CD4-positive, alpha-beta memory T cell (primary cell): ENCODE measurements around the gene NDC1. TPM values are rescaled to one million over a fixed set of nuclear protein-coding genes. Genes with fewer than 3 reads are reported as not detected.
"Not testable (repeated sequence)": the region's sequence is repeated elsewhere in the genome, so short reads cannot be mapped to it uniquely, and the experiment has no call there.

Experiments used
- CTCF ChIA-PET: fragments of 350-600 bp; sonication (Branson Sonifier 250); formaldehyde crosslinking; loops from one replicate; lab custom pipeline; 2021; ENCODE audit warnings: inconsistent platforms; ENCODE audit not compliant: partially characterized antibody; lab: Charles Lee
- POLR2A ChIA-PET: fragments of 350-600 bp; sonication (Branson Sonifier 250); formaldehyde crosslinking; loops from one replicate; lab custom pipeline; 2021; ENCODE audit not compliant: partially characterized antibody; lab: Charles Lee
- DNase-seq, 5 donors: peaks; one replicate each; pipeline versions ENCODE4 v3.0.0 to v3.0.0-alpha.2; 2020 to 2022; ENCODE audit warnings: mixed read lengths in 1 of 5
- H3K27ac ChIP-seq: one replicate; pipeline ENCODE4 v1.7.0; 2013; ENCODE audit warnings: low read depth, low read length
- H3K27me3 ChIP-seq: 2 replicates; pipeline ENCODE4 v1.7.0; 2013; ENCODE audit warnings: mild to moderate bottlenecking, low read length, moderate library complexity; ENCODE audit not compliant: insufficient read depth
- H3K36me3 ChIP-seq: 2 replicates; pipeline ENCODE4 v1.7.0; 2013; ENCODE audit warnings: mild to moderate bottlenecking, low read length, moderate library complexity; ENCODE audit not compliant: insufficient read depth
- H3K4me1 ChIP-seq: 2 replicates; pipeline ENCODE4 v1.7.0; 2013; ENCODE audit warnings: mild to moderate bottlenecking, low read length, moderate library complexity; ENCODE audit not compliant: insufficient read depth
- H3K4me3 ChIP-seq, 2 donors: one replicate each; pipeline ENCODE4 v1.7.0; 2013; ENCODE audit warnings: low read length in 2 of 2, mild to moderate bottlenecking in 1 of 2
- H3K9me3 ChIP-seq, 2 donors: one replicate each; pipeline ENCODE4 v1.7.0; 2013; ENCODE audit warnings: low read length in 2 of 2, control low read depth in 1 of 2; ENCODE audit not compliant: control insufficient read depth in 1 of 2
- H3K27ac Mint-ChIP-seq, 7 donors: one replicate each; pipeline ENCODE4 v1.8.0; 2020 to 2021; ENCODE audit warnings: mixed read lengths in 7 of 7, mild to moderate bottlenecking in 6 of 7, inconsistent platforms in 3 of 7, moderate library complexity in 3 of 7
- H3K27me3 Mint-ChIP-seq, 2 donors: one replicate each; pipeline ENCODE4 v1.8.0; 2020 to 2021; ENCODE audit warnings: mixed read lengths in 2 of 2
- H3K36me3 Mint-ChIP-seq, 2 donors: one replicate each; pipeline ENCODE4 v1.8.0; 2020 to 2021; ENCODE audit warnings: mixed read lengths in 2 of 2, inconsistent platforms in 1 of 2, mild to moderate bottlenecking in 1 of 2
- H3K4me1 Mint-ChIP-seq, 4 donors: one replicate each; pipeline ENCODE4 v1.8.0; 2020 to 2021; ENCODE audit warnings: mixed read lengths in 4 of 4, mild to moderate bottlenecking in 1 of 4
- H3K4me3 Mint-ChIP-seq, 8 donors: one replicate each; pipeline ENCODE4 v1.8.0; 2020 to 2021; ENCODE audit warnings: mixed read lengths in 8 of 8, mild to moderate bottlenecking in 7 of 8, moderate library complexity in 6 of 8, inconsistent platforms in 3 of 8
- H3K9me3 Mint-ChIP-seq, 8 donors: one replicate each; pipeline ENCODE4 v1.8.0; 2020 to 2021; ENCODE audit warnings: mixed read lengths in 8 of 8, mild to moderate bottlenecking in 5 of 8, inconsistent platforms in 3 of 8, moderate library complexity in 1 of 8
- intact Hi-C: fragments of 100-400 bp; cut with micrococcal nuclease; formaldehyde crosslinking; loops from one replicate; pipeline ENCODE4 v1.15.1; 2023
- polyA plus RNA-seq, 2 donors: library from polyadenylated mRNA; unstranded; fragments of 300-500 nt; fragmentation: Illumina TruSeq; gene quantifications; one replicate each; pipeline ENCODE4 v1.2.3, GENCODE V29; 2021
- total RNA-seq, 2 experiments: library from RNA; stranded (reverse); gene quantifications; one replicate each; pipeline ENCODE4 v1.2.3, GENCODE V29; 2021

The NDC1 gene
- total and polyA plus RNA-seq, 4 experiments from 2014 or later: 4.4 to 11.0 (median 9.3) TPM

DNA sequence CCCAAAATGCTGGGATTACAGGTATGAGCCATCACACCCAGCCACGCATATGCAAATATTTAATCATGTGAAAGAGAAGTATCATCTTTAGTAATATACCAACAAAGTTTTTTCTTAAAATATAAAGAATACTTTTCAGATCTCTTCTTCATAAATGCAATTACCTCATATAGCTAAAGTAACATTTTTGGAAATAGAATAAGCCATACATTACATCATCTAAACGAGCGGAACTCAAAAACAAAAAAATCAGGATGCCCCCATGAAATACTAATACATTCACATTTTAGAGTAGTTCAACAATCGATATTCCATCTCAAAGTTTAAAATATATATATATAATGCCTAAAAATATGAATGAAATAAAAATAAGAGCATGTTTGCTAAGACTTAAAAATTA lies 4.7 kb downstream of the NDC1 start:
- DNase-seq: no peak
- Mint-ChIP-seq H3K27ac (no peak overlapping the region), H3K4me1 (peaks cover 12 to 32% (median 20%) of the 10 kb centered on the region in 4 donors), H3K9me3 (no peaks in the 10 kb centered on the region), H3K27me3 (no peaks in the 10 kb centered on the region), H3K4me3 (no peak overlapping the region), H3K36me3 (peaks cover 11 to 23% of the 10 kb centered on the region in 2 donors)
- Histone ChIP-seq H3K27me3 (no peaks in the 10 kb centered on the region), H3K27ac (no peak overlapping the region), H3K9me3 (no peaks in the 10 kb centered on the region), H3K4me1 (peaks cover 5% of the 10 kb centered on the region), H3K4me3 (no peak overlapping the region), H3K36me3 (peaks cover 3% of the 10 kb centered on the region)
- ChIA-PET CTCF (interaction anchor here (1.3 kb wide), 1 partner anchor 114 kb away, joined by 3 read pairs; no protein-coding TSS in a partner anchor), POLR2A (no interaction called here)
- intact Hi-C loops: loop anchor here (10.0 kb wide), 1 partner anchor 599 kb away; the partner anchor contains the start of gene MAGOH

DNA sequence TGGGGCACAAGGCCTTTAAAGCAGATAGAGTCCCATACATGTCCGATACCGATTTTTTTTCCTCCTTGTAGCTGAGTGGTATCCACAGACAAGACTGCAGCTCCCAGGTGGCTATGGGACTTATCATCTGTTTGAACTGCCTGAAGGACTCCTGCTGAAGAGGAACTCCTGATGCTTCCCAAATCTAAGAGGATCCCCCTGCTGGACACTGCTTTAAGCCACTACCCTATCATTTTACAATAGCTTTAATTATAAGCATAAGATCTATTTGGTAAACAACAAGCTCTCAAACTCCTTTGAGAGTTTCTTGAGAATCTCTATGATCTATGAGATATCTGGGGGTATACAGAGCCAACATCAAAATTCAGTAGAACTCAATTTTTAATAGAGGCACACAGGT lies 11.7 kb downstream of the NDC1 start:
- H3K4me1 Mint-ChIP-seq: peaks cover 0 to 2% (median 0%) of the 10 kb centered on the region in 4 donors
- ChIA-PET POLR2A (interaction anchor here (0.5 kb wide), 1 partner anchor 15 kb away, joined by 3 read pairs; no protein-coding TSS in a partner anchor), CTCF (interaction anchor here (0.8 kb wide), 1 partner anchor 12 kb away, joined by 3 read pairs; the partner anchor contains the start of gene NDC1)
- H3K27me3 ChIP-seq: no peaks in the 10 kb centered on the region
- no peaks in the 10 kb centered on the region for H3K9me3 Mint-ChIP-seq
- intact Hi-C loops: no loop called here
- peaks cover 15% of the 10 kb centered on the region for H3K36me3 ChIP-seq
- H3K36me3 Mint-ChIP-seq: peaks cover 39 to 51% of the 10 kb centered on the region in 2 donors
- H3K4me3 Mint-ChIP-seq: no peak overlapping the region
- no peaks in the 10 kb centered on the region for H3K9me3 ChIP-seq
- H3K27ac Mint-ChIP-seq: peak overlapping the region in 1 of 7 donors; percentile 4
- no peak overlapping the region for H3K27ac ChIP-seq
- DNase-seq: no peak
- H3K4me1 ChIP-seq: no peaks in the 10 kb centered on the region
- no peaks in the 10 kb centered on the region for H3K27me3 Mint-ChIP-seq
- no peak overlapping the region for H3K4me3 ChIP-seq

DNA sequence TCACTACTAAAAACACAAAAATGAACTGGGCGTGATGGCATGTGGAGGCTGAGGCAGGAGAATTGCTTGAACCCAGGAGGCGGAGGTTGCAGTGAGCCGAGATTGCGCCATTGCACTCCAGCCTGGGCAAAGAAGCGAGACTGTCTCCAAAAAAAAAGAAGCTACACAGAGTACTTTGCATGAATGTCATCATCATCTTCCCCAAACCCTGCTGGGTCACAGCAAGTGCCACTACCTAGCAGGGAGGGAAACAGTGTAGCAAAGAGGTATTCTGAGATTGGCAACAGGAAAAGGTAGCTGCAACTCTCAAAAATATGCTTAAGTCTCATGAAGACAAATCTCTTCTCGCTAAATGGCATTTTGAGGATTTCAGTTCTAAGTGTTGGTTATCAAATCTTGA lies 12.8 kb downstream of the NDC1 start:
- no peaks in the 10 kb centered on the region for H3K9me3 ChIP-seq
- H3K4me3 Mint-ChIP-seq: no peak overlapping the region

DNA sequence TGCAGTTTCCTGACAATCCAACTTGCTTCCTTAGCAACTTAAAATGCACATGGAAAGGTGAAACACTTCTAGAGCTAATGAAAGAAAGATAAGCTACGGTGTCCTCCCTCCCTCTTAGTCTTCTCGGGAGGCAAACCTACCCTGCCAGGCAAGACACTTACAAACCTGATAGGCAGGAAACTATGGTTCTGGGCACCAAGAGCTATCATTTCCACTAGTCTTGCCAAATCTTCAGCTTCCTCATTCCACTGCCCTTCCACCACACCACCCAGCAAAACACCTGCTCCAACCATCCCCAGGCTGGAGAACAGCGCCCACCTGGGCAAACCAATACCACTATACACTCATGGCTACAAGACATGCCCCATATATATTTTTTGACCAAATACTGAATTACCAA lies 15.2 kb downstream of the NDC1 start:
- no peaks in the 10 kb centered on the region for H3K9me3 Mint-ChIP-seq
- H3K4me3 Mint-ChIP-seq: peak overlapping the region in 1 of 8 donors; percentile 42
- H3K27me3 Mint-ChIP-seq: no peaks in the 10 kb centered on the region
- POLR2A ChIA-PET: no interaction called here
- DNase-seq: no peak
- H3K27me3 ChIP-seq: no peaks in the 10 kb centered on the region
- peaks cover 37 to 60% of the 10 kb centered on the region in 2 donors for H3K36me3 Mint-ChIP-seq
- H3K9me3 ChIP-seq: no peaks in the 10 kb centered on the region
- peak overlapping the region in 1 of 7 donors; percentile 63 for H3K27ac Mint-ChIP-seq
- H3K4me3 ChIP-seq: no peak overlapping the region
- CTCF ChIA-PET: no interaction called here
- no peaks in the 10 kb centered on the region for H3K4me1 ChIP-seq
- intact Hi-C loops: no loop called here
- H3K36me3 ChIP-seq: peaks cover 11% of the 10 kb centered on the region
- peaks cover 0 to 3% (median under 1%) of the 10 kb centered on the region in 4 donors for H3K4me1 Mint-ChIP-seq
- no peak overlapping the region for H3K27ac ChIP-seq

More for the DNA sequence above, 12.8 kb downstream of the NDC1 start:
- ChIA-PET POLR2A (no interaction called here), CTCF (no interaction called here)
- no peaks in the 10 kb centered on the region for H3K27me3 Mint-ChIP-seq
- H3K4me1 Mint-ChIP-seq: peaks cover 0 to 2% (median 0%) of the 10 kb centered on the region in 4 donors
- H3K36me3 ChIP-seq: peaks cover 15% of the 10 kb centered on the region
- DNase-seq: no peak
- H3K27ac ChIP-seq: no peak overlapping the region
- intact Hi-C loops: no loop called here
- H3K4me1 ChIP-seq: no peaks in the 10 kb centered on the region
- H3K27me3 ChIP-seq: no peaks in the 10 kb centered on the region
- no peaks in the 10 kb centered on the region for H3K9me3 Mint-ChIP-seq
- no peak overlapping the region for H3K27ac Mint-ChIP-seq
- peaks cover 39 to 51% of the 10 kb centered on the region in 2 donors for H3K36me3 Mint-ChIP-seq
- H3K4me3 ChIP-seq: no peak overlapping the region

DNA sequence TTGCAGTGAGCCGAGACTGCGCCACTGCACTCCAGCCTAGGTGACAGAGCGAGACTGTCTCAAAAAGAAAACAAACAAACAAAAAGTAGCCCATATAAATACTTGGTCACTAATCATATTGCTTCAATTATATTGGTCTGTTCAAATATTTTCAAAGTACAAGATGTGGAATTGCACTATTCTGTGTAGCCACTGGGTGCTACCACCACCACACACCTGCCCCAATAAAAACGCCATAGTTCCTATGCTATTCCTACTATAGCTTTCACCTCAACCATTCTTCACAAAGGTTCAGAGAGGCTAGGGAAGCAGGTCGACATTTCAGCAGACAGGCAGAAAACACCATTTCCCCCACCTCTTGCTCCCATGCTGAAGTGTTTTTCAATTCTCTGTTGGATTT lies 16.7 kb downstream of the NDC1 start:
- Mint-ChIP-seq H3K4me1 (peaks cover 0 to 3% (median 0%) of the 10 kb centered on the region in 4 donors), H3K36me3 (peaks cover 41 to 63% of the 10 kb centered on the region in 2 donors), H3K4me3 (no peak overlapping the region), H3K27ac (no peak overlapping the region), H3K27me3 (no peaks in the 10 kb centered on the region), H3K9me3 (no peaks in the 10 kb centered on the region)
- Histone ChIP-seq H3K9me3 (no peaks in the 10 kb centered on the region), H3K36me3 (peaks cover 5% of the 10 kb centered on the region), H3K27me3 (no peaks in the 10 kb centered on the region), H3K4me3 (no peak overlapping the region), H3K27ac (no peak overlapping the region), H3K4me1 (no peaks in the 10 kb centered on the region)
- CTCF ChIA-PET: no interaction called here
- no peak for DNase-seq
- intact Hi-C loops: no loop called here
- POLR2A ChIA-PET: no interaction called here

DNA sequence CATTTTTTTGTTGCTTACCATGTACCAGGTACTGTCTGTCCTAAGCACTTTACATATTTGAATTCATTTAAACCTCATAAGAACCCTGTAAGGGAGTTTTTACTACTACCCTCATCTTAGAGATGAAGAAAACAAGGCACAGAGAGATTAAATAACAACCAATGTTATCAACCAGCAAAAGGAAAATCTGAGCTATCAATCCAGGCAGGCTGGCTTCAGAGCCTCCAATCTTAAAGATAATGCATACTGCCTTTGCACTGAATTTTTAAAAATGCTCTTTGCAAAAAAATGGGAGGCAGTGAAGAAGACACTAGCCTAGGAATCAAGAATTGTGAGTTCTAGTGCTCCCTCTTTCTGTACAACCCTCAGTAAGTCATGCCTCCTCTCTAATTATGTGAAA lies 18.7 kb downstream of the NDC1 start:
- Mint-ChIP-seq H3K27me3 (no peaks in the 10 kb centered on the region), H3K4me1 (peaks cover 0 to 7% (median 3%) of the 10 kb centered on the region in 4 donors), H3K27ac (no peak overlapping the region), H3K9me3 (no peaks in the 10 kb centered on the region), H3K36me3 (peaks cover 45 to 63% of the 10 kb centered on the region in 2 donors), H3K4me3 (no peak overlapping the region)
- Histone ChIP-seq H3K27ac (no peak overlapping the region), H3K27me3 (no peaks in the 10 kb centered on the region), H3K36me3 (no peaks in the 10 kb centered on the region), H3K4me3 (no peak overlapping the region), H3K9me3 (no peaks in the 10 kb centered on the region), H3K4me1 (no peaks in the 10 kb centered on the region)
- no peak for DNase-seq
- intact Hi-C loops: no loop called here
- CTCF ChIA-PET: interaction anchor here (0.6 kb wide), 1 partner anchor 681 kb away, joined by 3 read pairs; no protein-coding TSS in a partner anchor
- POLR2A ChIA-PET: no interaction called here

DNA sequence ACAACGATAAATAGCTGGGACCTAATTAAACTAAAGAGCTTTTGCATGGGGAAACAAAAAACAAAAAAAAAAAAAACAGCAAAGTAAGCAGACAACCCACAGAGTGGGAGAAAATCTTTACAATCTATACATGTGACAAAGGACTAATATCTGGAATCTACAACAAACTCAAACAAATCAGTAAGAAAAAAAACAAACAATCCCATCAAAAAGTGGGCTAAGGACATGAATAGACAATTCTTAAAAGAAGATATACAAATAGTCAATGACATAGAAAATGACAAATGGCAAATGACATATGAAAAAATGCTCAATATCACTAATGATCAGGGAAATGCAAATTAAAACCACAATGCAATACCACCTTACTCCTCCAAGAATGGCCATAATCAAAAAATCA lies 21.5 kb downstream of the NDC1 start:
- H3K4me1 Mint-ChIP-seq, H3K9me3 Mint-ChIP-seq, H3K27me3 ChIP-seq, H3K4me3 Mint-ChIP-seq, H3K4me3 ChIP-seq, H3K27ac ChIP-seq, H3K27me3 Mint-ChIP-seq, H3K9me3 ChIP-seq, H3K36me3 ChIP-seq, DNase-seq, H3K4me1 ChIP-seq, intact Hi-C loops, POLR2A ChIA-PET, CTCF ChIA-PET: not testable (repeated sequence)
- peaks cover 62 to 76% of the 10 kb centered on the region in 2 donors for H3K36me3 Mint-ChIP-seq
- peak overlapping the region in 1 of 7 donors; percentile 6 for H3K27ac Mint-ChIP-seq
